Dermis blood vessel endothelial cell (primary cell): Measurements from ENCODE around the gene CORIN. TPM values are rescaled to one million over a fixed set of nuclear protein-coding genes. Genes with fewer than 3 reads are reported as not detected.
"Not testable (repeated sequence)": the region's sequence is repeated elsewhere in the genome, so short reads cannot be mapped to it uniquely, and the experiment has no call there.

ENCODE experiments used
- DNase-seq: peaks from one replicate; pipeline ENCODE4 v3.0.0; 2010
- total RNA-seq: library from RNA; depleted of rRNA; stranded (reverse); fragments of >200 nt; gene quantifications from 2 replicates; pipeline ENCODE4 v1.2.3, GENCODE V29; 2014

CORIN gene
- total RNA-seq, 1 donor from 2014 or later, result 0.51 TPM

DNA sequence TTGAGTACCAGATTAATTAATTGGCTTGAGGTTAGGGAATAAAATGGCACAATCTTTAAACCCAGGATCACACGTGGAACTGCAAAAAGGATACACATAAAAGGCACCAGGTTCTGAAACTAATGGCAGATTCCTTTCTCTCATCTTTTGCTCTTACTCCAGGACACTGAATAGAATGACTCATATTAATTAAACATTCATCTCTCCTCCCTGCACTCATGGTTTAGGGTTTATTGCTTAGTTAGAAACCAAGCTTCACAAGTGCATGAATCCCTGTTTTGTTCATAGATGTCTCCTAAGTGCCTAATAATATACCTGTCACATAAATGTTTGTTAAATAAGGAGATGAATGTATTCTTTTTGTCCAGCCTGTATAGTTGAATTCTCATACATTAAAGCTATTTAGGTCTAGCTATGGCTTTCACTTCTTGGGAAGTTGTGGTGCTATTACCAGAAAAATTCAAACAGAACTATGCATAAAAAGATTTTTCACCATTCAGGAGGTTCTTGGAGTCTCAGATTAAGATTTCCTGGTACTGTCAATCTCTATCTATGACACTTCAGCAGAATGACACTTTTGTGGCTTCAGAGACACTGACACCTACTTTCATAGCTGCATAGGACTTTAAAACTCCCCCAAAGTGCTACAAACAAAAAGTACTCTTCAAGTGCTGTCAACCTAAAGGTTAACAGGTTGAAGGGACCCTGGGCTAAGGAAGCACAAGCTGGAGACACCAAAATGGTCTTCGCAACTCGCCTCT is 7.4 kb downstream of the CORIN start:
- no peak for DNase-seq

DNA sequence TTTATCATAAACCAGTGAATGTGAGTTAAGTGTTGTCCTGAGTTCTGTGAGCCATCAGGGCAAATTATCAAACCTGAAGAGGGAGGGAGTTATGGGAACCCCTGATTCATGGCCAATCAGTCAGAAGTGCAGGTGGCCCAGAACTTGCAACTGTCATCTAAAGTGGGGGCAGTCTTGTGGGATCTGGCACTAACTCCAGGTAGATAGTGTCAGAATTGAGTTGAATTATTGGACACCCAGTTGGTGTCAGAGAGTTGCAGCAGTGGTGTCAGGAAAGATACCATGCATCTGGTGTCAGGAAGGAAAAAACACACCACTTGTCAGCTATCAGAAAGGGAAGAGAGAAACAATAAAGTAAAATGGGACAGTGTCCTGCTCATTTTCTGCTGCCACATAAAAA is 8.4 kb downstream of the CORIN start:
- no peak for DNase-seq

DNA sequence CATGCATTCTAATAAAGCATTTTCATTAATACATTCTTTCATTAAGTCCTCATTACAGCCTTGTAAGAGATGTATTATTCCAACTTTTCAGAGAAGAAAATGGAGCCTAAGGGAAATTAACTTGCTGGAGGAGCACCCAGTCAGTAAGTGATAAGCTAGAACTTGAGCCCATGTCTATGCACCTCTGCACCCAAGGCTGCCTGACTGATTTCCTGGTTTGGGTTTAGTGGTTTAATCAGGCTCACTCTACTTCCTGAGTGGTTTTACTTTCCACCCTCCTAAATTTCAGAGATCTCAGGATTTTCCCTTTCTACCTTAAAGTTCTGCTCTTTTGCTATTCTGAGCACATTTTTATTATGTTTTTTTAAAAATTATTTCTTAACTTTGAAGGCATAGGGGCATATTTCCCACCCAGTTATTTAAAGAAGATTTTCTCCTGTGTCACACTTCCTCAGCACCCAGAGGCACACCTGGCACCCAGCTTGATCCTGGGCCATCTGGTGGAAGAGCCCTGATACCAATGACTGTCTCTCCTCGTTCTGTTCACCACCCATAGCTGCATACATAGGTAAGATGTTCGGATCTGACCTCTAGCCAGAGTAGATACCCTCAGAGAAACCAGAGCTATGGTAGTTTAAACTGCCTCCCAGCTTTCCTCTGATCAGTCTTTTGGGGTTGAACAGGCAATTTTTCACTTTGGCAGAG is 10.4 kb downstream of the CORIN start:
- DNase-seq, result no peak

DNA sequence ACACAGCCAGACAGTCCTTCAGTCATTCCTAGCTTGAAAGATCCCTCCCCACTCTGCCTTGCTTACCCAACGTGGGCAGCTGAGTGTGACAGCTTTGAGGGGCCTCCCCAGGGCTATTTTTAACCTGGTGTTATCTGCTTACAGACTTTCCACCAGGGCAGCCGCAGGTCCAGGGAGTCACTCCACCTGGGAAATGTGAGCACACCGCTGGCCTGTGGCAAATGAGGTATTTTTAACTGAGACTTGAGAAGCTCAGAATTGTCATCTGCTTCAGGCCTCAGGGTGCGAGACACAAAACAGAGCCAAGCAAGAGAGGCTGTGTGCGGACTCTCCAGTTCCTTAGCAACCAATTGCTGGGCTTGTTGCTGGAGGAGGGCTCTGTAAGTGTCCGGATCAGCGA is 13.0 kb downstream of the CORIN start:
- DNase-seq, result no peak

DNA sequence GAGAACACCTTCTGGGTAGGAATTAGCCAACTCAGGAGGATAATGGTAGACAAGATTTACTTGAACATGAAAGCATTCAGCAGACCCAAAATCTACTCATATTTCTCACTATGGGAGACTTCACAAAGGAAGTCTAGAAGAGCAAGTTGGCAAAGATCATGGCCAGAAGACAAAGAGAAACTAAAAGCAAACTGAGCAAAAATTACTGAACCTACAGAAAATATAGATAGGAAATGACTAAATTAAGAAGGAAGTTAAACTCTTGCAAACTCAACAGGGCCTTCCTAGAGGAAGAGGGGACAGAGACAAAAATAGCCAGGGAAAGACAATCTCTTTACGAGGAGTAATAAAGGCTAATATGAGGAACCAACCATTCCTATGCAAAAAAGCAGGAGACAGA is 18.7 kb downstream of the CORIN start:
- DNase-seq, result no peak

DNA sequence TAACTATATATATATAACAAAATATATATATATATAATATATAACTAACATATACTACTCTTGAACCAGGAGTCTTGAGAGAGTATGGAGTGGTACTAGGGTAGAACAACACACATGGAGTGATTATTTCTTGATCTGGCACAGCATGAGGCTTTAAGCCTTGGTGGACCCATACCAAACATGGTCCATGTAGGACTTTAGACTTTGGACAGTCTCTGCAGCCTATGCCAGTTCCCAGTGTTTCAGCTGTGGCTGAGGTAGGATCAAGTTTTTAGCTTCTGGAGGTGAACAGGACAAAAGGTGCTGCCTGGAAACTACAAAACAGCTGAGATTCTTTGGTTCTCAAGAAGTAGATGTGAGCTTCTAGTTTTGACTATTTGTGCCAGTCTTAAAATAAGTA is 20.6 kb downstream of the CORIN start:
- no peak for DNase-seq

DNA sequence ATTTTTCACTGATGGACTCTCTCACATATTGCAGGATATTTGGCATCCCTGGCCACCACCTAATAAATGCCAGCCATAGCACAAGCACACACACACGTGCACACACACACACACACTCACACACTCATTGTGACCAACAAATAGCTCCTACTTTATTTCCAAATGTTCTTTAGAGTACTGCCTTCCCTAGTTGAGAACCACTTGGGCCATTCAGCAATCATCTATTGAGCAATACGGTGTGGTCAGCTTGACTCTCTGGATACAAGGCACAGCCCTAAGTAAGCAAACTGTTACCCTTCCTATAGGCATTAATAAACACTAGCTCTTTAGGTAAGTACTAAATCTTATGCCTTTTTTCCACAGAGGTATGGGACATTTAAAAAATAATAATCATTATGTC is 21.1 kb downstream of the CORIN start:
- no peak for DNase-seq

DNA sequence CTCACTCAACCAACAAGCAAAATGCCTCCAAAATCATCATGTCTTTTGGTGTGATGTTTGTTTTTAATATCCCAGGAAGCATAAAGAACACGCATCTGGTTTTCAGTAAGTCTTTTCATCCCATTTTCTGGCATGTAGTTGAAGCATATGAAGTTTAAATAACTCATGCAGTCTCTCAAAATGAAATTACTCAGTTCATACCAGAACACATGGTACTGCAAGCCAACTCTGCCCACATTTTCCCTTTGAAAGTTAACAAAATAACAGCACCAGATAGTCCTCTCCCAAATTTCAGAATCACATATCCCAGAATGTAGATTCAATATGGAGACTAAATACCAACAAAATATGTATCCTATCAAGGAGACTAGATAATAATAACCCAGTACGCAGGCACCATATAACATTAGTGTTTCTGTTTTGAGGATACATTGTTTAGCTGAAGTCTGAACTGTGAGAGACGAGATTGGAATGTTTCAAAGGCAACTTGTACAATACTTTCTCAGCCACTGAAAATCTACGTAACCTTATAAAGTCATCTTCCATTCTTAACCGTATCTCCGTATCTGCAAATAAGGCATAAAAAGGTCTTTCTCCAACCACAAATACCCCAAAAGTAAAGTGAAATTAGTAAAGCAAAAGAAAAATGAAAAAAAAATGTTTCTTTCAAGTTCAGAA is 23.1 kb downstream of the CORIN start:
- no peak for DNase-seq

DNA sequence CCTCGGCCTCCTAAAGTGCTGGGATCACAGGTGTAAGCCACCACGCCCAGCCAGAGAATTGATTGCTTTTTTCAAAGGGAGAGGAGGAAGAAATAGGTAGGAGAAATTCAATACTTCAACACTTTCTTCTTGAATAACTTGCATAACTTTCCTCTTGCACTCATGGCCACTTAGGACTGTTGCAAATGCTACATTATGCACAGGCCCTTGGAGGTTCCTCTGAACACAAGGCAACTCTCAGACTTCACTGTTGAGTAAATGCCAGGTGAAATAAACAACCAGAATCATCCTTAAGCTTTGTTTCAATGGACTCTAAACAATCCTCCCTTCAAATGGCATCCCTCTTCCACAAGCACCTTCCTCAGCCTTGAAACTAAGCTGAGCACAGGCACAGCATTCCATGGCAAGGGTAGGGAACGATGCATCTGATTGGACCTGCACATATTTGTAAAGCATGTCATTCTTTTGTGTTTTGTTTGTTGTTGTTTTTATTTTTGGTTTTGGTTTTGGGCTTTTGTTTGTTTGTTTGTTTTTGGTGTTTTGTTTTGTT is 28.1 kb downstream of the CORIN start:
- DNase-seq, result no peak

DNA sequence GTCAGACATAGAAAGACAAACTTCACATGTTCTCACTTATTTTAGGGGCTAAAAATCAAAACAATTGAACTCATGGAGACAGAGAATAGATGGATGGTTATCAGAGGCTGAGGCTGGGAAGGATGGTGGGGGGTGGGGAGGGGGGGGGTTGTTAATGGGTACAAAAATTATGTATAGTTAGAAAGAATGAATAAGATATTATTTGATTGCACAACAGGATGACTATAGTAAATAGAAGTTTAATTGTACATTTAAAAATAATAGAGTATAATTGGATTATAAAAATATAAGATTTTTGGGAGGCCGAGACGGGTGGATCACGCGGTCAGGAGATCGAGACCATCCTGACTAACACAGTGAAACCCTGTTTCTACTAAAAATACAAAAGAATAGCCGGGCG is 33.3 kb downstream of the CORIN start:
- no peak for DNase-seq

DNA sequence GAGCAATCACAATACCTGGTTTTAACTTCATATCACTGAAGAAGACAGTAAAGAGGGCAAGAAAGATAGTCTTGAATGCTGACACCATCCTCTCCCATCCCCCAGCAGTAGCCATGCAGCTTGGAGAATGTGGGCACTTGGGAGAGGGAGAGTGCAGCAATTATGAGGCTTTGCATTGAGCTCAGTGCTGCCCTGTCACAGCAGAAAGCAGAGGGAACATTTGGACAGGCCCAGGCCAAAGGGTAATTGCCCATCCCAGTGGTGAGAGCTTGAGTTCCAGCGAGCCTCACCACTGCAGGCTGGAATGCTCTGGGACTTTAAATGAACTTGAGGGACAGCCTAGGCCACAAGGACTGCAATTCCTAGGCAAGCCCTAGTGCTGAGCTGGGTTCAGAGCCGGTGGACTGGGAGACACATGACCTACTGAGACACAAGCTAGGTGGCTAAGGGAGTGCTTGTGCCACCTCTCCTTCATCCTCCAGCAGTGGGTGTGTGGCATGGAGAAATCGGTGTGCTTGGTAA is 36.3 kb downstream of the CORIN start:
- no peak for DNase-seq

DNA sequence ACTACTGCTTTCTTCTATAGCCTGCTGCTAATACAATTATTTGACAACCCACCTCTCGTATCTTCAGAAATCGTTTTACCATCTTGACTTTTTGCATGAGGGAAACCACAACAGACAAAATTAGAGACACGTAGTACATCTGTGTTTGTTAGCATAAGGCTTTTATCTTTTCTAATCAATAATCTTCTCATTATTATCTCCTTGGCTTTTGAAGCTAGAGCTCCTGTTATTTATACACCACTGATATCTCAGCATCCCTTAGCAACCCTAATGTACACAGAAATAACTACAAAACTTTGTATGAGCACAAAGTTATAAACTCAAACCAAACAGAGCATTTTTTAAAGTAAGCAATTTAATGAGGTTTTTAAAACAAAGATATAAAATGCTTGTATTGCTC is 39.7 kb downstream of the CORIN start:
- DNase-seq, result no peak

DNA sequence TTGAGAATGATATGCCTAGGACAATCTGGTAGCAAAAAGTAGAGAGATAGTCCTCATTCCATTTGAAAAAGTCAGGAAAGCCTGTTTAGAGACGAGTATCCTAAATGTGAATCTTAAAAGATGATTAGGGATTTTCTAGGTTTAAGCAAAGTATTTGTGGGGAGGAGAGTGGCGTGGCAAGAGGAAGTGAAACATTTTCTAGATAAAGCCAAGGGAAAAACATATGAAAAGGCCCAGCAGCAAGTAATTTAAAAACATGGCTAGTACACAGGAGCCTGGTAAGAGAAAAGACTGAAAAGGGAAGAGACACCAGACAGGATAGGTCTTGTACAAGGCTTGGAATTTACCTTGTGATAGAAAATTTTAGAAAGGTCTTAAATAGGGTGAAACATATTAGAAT is 45.9 kb downstream of the CORIN start:
- DNase-seq, result no peak

DNA sequence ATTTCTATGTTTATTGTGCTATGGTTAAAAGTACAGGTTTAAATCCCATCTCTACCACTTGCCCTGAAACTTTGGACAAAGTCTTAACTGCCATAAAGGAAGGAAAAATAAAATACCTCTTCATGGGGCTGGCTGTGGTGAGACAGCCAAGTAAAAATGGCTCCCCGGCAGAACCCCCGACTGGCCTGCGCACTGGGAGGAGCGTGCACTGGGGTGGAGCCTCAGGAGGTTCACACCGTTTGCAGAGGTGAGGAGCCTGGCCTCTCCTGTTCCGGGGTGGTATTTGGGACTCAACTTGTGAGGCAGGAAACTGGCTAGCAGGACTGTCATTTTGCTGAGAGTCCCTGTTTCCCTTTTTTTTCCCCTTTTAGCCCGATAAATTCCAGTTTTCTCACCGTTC is 47.8 kb downstream of the CORIN start:
- DNase-seq, result no peak

DNA sequence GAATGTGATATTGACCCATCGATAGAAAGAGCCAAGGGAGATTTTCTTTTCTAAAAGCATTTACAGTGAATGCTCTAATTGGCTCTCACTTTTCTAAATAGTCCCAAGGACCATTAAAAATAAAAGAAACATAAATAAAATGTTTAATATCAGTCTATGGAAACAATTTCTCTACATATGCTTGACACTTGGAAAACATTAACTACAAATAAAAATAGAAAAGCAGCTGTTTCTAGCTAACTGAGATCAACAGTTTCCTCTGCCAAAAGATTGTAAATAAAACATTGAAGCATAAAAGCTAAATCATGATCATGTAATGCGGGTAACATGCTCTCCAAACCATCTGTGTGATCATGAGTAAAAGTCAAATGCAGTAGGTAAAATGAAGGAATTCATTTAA is 49.7 kb downstream of the CORIN start:
- no peak for DNase-seq

DNA sequence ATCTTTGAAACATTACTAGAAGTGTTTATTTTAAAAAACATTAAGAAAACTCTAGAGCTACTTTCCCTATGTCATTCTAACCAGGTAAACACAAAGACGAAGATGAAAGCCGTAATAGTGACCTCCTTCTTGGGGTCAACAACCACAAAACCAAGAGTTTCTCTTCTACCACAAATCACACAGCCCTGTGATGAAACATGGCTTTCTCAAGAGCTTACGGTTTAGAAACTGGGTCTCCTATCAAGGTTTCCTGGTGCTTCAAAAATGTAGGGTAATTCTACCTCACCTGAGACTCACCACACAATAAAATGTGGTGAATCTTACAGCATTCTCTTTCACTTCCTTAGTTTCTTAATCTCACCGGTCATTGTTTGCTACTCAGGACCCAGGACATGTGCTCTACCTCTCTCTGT is 50.9 kb downstream of the CORIN start:
- DNase-seq, result no peak

DNA sequence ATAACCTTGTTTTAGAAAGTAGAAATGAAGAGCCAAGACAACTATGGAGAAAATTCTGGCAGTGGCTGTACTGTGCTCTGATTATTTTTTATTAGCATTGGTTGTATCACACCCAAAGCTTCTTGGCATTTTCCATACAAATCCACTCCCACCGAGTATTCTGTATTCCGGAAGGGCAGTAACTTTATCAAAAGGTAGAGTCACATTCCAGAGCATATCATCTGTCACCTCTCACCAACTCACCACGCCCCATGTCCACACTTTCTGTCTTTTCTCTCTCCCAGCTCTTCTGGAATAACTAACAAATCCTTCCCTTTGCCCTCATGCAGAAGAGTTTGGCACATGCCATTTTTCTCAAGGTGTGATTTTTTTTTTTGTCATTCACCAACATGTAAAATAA is 52.7 kb downstream of the CORIN start:
- DNase-seq, result no peak

DNA sequence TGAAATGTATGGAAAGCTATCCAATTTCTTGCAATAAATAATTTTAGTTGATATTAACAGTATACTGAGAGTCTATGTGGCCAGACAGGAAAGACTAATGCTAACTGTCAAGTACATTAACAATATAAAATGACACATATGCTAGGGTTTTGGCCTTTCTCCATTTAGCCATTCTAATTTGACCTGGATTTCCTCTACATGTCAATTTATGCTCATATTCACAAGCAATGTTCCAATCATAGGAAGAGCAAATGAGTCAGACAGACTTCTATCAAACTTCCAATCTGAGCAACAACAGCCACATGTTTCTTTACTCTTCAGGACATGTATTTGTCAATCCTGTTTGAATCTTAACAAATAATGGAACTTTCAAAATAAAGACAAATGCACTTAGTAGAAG is 53.6 kb downstream of the CORIN start:
- peak; percentile 65 for DNase-seq

DNA sequence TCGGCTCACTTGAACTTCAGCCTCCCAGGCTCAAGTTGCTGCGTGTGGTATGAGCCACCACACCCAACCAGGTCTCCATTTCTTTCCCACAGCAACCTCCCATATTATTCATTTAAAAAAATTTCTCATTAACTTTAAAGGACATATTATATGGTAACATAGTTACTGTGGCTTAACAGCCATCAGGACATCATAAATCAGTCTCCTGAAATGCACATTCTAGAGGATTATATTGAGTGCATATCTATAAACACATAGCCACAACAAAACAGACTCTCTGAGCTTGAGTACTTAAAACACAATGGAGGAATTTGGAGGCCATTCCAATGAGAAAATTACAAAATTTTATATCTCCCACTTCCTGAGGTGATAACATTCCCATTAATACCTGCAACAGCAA is 61.5 kb downstream of the CORIN start:
- DNase-seq, result no peak

DNA sequence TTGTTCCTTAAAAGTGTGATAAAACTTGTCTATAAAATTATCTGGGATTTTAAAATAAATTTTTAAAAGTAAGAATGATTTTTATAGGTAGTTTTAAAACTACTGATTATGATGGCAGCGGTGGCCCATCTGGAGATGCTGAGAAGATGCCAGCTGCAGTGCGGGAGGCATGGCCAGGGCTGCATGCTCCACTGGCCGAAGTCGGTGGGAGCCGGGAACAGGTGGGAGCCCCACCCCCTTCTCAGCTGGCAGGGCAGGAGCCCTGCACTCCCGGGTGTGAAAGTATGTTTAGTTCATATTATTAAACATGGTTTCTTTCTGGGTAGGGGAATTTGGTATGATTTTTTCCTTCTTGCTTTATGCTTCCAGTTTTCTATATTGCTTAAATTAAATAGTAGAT is 63.8 kb downstream of the CORIN start:
- no peak for DNase-seq

DNA sequence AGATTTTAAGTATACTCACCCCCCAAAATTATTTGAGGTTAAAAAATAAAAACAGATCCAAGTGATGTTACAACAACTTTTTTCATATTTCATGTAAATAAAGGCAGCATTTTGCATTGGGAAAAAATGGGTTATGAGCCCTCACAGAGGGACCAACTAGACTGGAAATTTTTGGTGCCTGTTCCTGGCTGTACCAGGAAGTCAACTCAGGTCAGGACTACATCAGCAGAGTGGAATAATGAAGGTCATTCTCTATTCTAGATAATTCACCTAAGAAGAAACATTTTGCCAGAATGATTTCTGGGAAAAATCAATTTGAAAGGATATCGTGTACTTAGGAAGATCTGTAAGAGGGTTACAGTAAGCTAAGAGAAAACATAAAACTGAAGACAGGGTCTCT is 66.8 kb downstream of the CORIN start:
- no peak for DNase-seq

DNA sequence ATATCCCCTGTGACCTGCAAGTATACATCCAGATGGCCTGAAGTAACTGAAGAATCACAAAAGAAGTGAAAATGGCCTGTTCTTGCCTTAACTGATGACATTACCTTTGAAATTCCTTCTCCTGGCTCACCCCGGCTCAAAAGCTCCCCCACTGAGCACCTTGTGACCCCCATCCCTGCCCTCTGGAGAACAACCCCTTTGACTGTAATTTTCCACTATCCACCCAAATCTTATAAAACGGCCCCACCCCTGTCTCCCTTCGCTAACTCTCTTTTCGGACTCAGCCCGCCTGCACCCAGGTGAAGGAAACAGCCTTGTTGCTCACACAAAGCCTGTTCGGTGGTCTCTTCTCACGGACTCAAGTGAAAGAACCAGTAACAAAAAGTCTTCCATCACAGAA is 69.9 kb downstream of the CORIN start:
- DNase-seq, result not testable (repeated sequence)

DNA sequence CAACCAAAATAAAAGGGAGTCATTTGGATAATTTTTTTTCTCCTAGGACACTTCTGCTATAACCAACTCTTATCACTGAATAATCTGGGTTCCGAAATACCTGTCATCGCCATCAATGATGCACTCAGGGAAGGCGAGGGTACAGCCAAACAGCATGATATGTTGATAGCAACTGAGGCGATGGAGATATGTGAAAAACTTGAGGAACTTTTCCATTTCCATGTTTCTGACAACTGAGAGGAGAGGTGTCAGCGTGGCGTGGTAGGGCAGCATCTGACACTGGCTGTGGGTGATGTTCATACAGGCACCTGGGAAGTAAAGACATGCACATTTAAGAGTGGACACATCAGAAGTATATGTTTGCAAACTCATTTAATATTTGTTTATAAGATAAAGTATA is 74.6 kb downstream of the CORIN start:
- no peak for DNase-seq
